ENCODE data around the gene CTSC.
"Not testable (repeated sequence)": the region's sequence is repeated elsewhere in the genome, so short reads cannot be mapped to it uniquely, and the experiment has no call there.

Gene CTSC

GRCh38 chr11:88352139-88352538 is 14.6 kb upstream of the CTSC start:
- DNase-seq (ENCODE audit: low read depth), result no peak

- no peak for DNase-seq (ENCODE audit: low read depth)
Observed at GRCh38 chr11:88348870-88349269, 11.3 kb upstream of the CTSC start.

GRCh38 chr11:88345949-88346348 is 8.4 kb upstream of the CTSC start:
- DNase-seq (ENCODE audit: low read depth), result no peak

- DNase-seq (ENCODE audit: low read depth), result no peak
Observed at GRCh38 chr11:88345408-88345807, 7.9 kb upstream of the CTSC start.

GRCh38 chr11:88344869-88345268 is 7.3 kb upstream of the CTSC start:
- DNase-seq (ENCODE audit: low read depth), result no peak

- no peak for DNase-seq (ENCODE audit: low read depth)
Observed at GRCh38 chr11:88341522-88342251, 4.2 kb upstream of the CTSC start.

GRCh38 chr11:88340366-88340935 is 2.9 kb upstream of the CTSC start:
- DNase-seq (ENCODE audit: low read depth), result no peak

GRCh38 chr11:88337987-88338668 is 592 bp upstream of the CTSC start:
- peak; percentile 34 for DNase-seq (ENCODE audit: low read depth)

GRCh38 chr11:88335284-88335683 is 2.3 kb downstream of the CTSC start:
- DNase-seq (ENCODE audit: low read depth), result no peak

GRCh38 chr11:88333862-88334261 is 3.7 kb downstream of the CTSC start:
- no peak for DNase-seq (ENCODE audit: low read depth)

- DNase-seq (ENCODE audit: low read depth), result no peak
Observed at GRCh38 chr11:88332851-88333250, 4.7 kb downstream of the CTSC start.

GRCh38 chr11:88330826-88331428 is 6.6 kb downstream of the CTSC start:
- no peak for DNase-seq (ENCODE audit: low read depth)

- DNase-seq (ENCODE audit: low read depth), result no peak
Observed at GRCh38 chr11:88329563-88330250, 7.8 kb downstream of the CTSC start.

GRCh38 chr11:88327462-88328143 is 9.9 kb downstream of the CTSC start:
- no peak for DNase-seq (ENCODE audit: low read depth)

GRCh38 chr11:88327061-88327460 is 10.5 kb downstream of the CTSC start:
- no peak for DNase-seq (ENCODE audit: low read depth)

- no peak for DNase-seq (ENCODE audit: low read depth)
Observed at GRCh38 chr11:88326099-88326498, 11.4 kb downstream of the CTSC start.

GRCh38 chr11:88324562-88325345 is 12.8 kb downstream of the CTSC start:
- DNase-seq (ENCODE audit: low read depth), result no peak

GRCh38 chr11:88322881-88323280 is 14.7 kb downstream of the CTSC start:
- DNase-seq (ENCODE audit: low read depth), result not testable (repeated sequence)

- DNase-seq (ENCODE audit: low read depth), result not testable (repeated sequence)
Observed at GRCh38 chr11:88321412-88321811, 16.1 kb downstream of the CTSC start.

GRCh38 chr11:88320149-88320559 is 17.4 kb downstream of the CTSC start:
- no peak for DNase-seq (ENCODE audit: low read depth)

GRCh38 chr11:88318017-88318416 is 19.5 kb downstream of the CTSC start:
- DNase-seq (ENCODE audit: low read depth), result no peak
